CD14-positive monocyte (primary cell): Measurements from ENCODE around the gene JADE3. TPM values are rescaled to one million over a fixed set of nuclear protein-coding genes. Genes with fewer than 3 reads are reported as not detected.

Experiments used
- DNase-seq, 3 donors: peaks; one replicate each; pipeline ENCODE4 v3.0.0-alpha.2; 2011 to 2022
- H2AFZ ChIP-seq: 2 replicates; pipeline ENCODE4 v1.6.0; 2012; ENCODE audit warnings: mild to moderate bottlenecking, low read depth, low read length, inconsistent platforms; ENCODE audit not compliant: insufficient read depth, poor library complexity, severe bottlenecking
- H3K27ac ChIP-seq, 2 donors: 1 replicate in 1 of 2; 2 replicates in 1 of 2; pipeline ENCODE4 v1.5.1; 2012 to 2013; ENCODE audit warnings: low read length in 2 of 2, control low read depth in 1 of 2, inconsistent platforms in 1 of 2, low read depth in 1 of 2, mild to moderate bottlenecking in 1 of 2
- H3K27me3 ChIP-seq, 2 donors: one replicate each; pipeline versions ENCODE4 v1.6.0 to v1.6.1; 2011 to 2013; ENCODE audit warnings: low read length in 2 of 2; ENCODE audit not compliant: control insufficient read depth in 2 of 2, insufficient read depth in 2 of 2
- H3K36me3 ChIP-seq, 2 donors: replicated peaks in 1 of 2; 1 replicate in 1 of 2; 2 replicates in 1 of 2; pipeline versions ENCODE4 v1.5.1 to v1.6.1; 2012 to 2013; ENCODE audit warnings: low read length in 2 of 2, control low read depth in 1 of 2, inconsistent platforms in 1 of 2, mild to moderate bottlenecking in 1 of 2; ENCODE audit not compliant: insufficient read depth in 2 of 2, control insufficient read depth in 1 of 2
- H3K4me1 ChIP-seq, 2 donors: 1 replicate in 1 of 2; 2 replicates in 1 of 2; pipeline versions ENCODE4 v1.5.1 to v1.6.1; 2012 to 2013; ENCODE audit warnings: low read length in 2 of 2, control low read depth in 1 of 2, inconsistent platforms in 1 of 2, mild to moderate bottlenecking in 1 of 2, moderate library complexity in 1 of 2; ENCODE audit not compliant: insufficient read depth in 2 of 2, control insufficient read depth in 1 of 2
- H3K4me2 ChIP-seq: replicated peaks from 2 replicates; pipeline ENCODE3; 2012; ENCODE audit warnings: low read length, moderate library complexity, mild to moderate bottlenecking; ENCODE audit not compliant: poor library complexity, severe bottlenecking; ENCODE audit errors: extremely low read depth
- H3K4me3 ChIP-seq, 3 experiments: fragments of 200-600 bp in 1 of 3; sonication (generic) in 1 of 3; replicated peaks in 1 of 3; 1 replicate in 2 of 3; 2 replicates in 1 of 3; pipeline ENCODE4 v1.5.1; 2011 to 2013; ENCODE audit warnings: low read length in 3 of 3, mild to moderate bottlenecking in 3 of 3, control low read depth in 2 of 3, low read depth in 2 of 3, inconsistent platforms in 1 of 3, moderate library complexity in 1 of 3
- H3K79me2 ChIP-seq: 2 replicates; pipeline ENCODE4 v1.6.0; 2012; ENCODE audit warnings: mild to moderate bottlenecking, control low read depth, inconsistent platforms, low read length, moderate library complexity; ENCODE audit not compliant: insufficient read depth
- H3K9ac ChIP-seq: 2 replicates; pipeline ENCODE4 v1.6.0; 2017; ENCODE audit warnings: low read length, mild to moderate bottlenecking; ENCODE audit not compliant: insufficient read depth, poor library complexity, severe bottlenecking
- H3K9me3 ChIP-seq, 2 donors: replicated peaks in 1 of 2; 1 replicate in 1 of 2; 2 replicates in 1 of 2; pipeline versions ENCODE4 v1.5.1 to v1.6.1; 2012 to 2013; ENCODE audit warnings: low read length in 2 of 2, control low read depth in 1 of 2; ENCODE audit not compliant: control insufficient read depth in 1 of 2, insufficient read depth in 1 of 2
- H4K20me1 ChIP-seq: 2 replicates; pipeline ENCODE4 v1.6.0; 2012; ENCODE audit warnings: mild to moderate bottlenecking, low read length, control low read depth, moderate library complexity; ENCODE audit not compliant: insufficient read depth
- H3K27ac Mint-ChIP-seq, 7 donors: one replicate each; pipeline ENCODE4 v1.8.0; 2020; ENCODE audit warnings: mild to moderate bottlenecking in 7 of 7, mixed read lengths in 7 of 7, moderate library complexity in 6 of 7, inconsistent platforms in 2 of 7
- H3K27me3 Mint-ChIP-seq, 3 donors: one replicate each; pipeline ENCODE4 v1.8.0; 2021 to 2022; ENCODE audit warnings: low read depth in 3 of 3, mild to moderate bottlenecking in 3 of 3, mixed read lengths in 3 of 3, moderate library complexity in 3 of 3, inconsistent platforms in 1 of 3
- H3K36me3 Mint-ChIP-seq, 2 donors: one replicate each; pipeline ENCODE4 v1.8.0; 2020; ENCODE audit warnings: mixed read lengths in 2 of 2, inconsistent platforms in 1 of 2, mild to moderate bottlenecking in 1 of 2
- H3K4me1 Mint-ChIP-seq: one replicate; pipeline ENCODE4 v1.8.0; 2020; ENCODE audit warnings: mild to moderate bottlenecking, mixed read lengths
- H3K4me3 Mint-ChIP-seq, 2 donors: one replicate each; pipeline ENCODE4 v1.8.0; 2020; ENCODE audit warnings: mild to moderate bottlenecking in 2 of 2, mixed read lengths in 2 of 2, moderate library complexity in 1 of 2
- H3K9me3 Mint-ChIP-seq, 7 donors: one replicate each; pipeline ENCODE4 v1.8.0; 2020 to 2022; ENCODE audit warnings: mixed read lengths in 7 of 7, mild to moderate bottlenecking in 6 of 7, moderate library complexity in 6 of 7, inconsistent platforms in 2 of 7
- CTCF ChIP-seq: fragments of 200-600 bp; IDR thresholded peaks from one replicate; pipeline ENCODE4 v1.8.0; 2022; ENCODE audit warnings: antibody characterized with exemption, mild to moderate bottlenecking
- WGBS: methylation state at CpG from one replicate; pipeline ENCODE4 v1.1.5; 2013; ENCODE audit warnings: missing lambda C conversion rate; ENCODE audit not compliant: insufficient coverage; 5-methylcytosine and 5-hydroxymethylcytosine counted together
- intact Hi-C, 2 donors: fragments of 100-400 bp; cut with micrococcal nuclease; formaldehyde crosslinking; loops; one replicate each; pipeline versions ENCODE4 v1.15.0 to v1.15.1; 2023
- polyA plus RNA-seq, 3 donors: library from polyadenylated mRNA; depleted of rRNA in 1 of 3; unstranded in 2 of 3; stranded (reverse) in 1 of 3; fragments of 300-500 nt in 2 of 3; fragments of >200 nt in 1 of 3; fragmentation: Illumina TruSeq in 2 of 3; gene quantifications; 1 replicate in 2 of 3; 2 replicates in 1 of 3; pipeline ENCODE4 v1.2.3, GENCODE V29; 2012 to 2021

JADE3 gene
- polyA plus RNA-seq, 3 donors: 0.03 to 0.43 (median 0.19) TPM

GRCh38 chrX:46953137-46953527 is 40.9 kb downstream of the JADE3 start:
- peaks cover 0 to 8% of the 10 kb centered on the region in 2 donors for H3K4me1 ChIP-seq
- no peak overlapping the region for H3K4me3 ChIP-seq
- intact Hi-C loops: no loop called here
- no peaks in the 10 kb centered on the region for H3K9me3 ChIP-seq
- no peaks in the 10 kb centered on the region for H3K36me3 ChIP-seq
- no peaks in the 10 kb centered on the region for H3K79me2 ChIP-seq
- no peak overlapping the region for H2AFZ ChIP-seq
- peak in 1 of 3 donors; percentile 21 for DNase-seq
- H3K27ac Mint-ChIP-seq: no peak overlapping the region
- no peaks in the 10 kb centered on the region for H3K36me3 Mint-ChIP-seq
- H3K27me3 ChIP-seq: peaks cover 0 to 6% of the 10 kb centered on the region in 2 donors
- no peak overlapping the region for H3K27ac ChIP-seq
- no peaks in the 10 kb centered on the region for H3K9me3 Mint-ChIP-seq
- H3K4me3 Mint-ChIP-seq: no peak overlapping the region
- H3K27me3 Mint-ChIP-seq: peaks cover 0 to 6% (median 0%) of the 10 kb centered on the region in 3 donors
- H3K9ac ChIP-seq: no peak overlapping the region
- no peak overlapping the region for H3K4me2 ChIP-seq
- TF ChIP-seq CTCF: no peak
- WGBS: no CpG with 5 or more reads among the region's 5 CpGs
- H4K20me1 ChIP-seq: no peaks in the 10 kb centered on the region
- H3K4me1 Mint-ChIP-seq: peaks cover 14% of the 10 kb centered on the region

GRCh38 chrX:46953597-46953996 is 41.4 kb downstream of the JADE3 start:
- Histone ChIP-seq H3K79me2 (no peaks in the 10 kb centered on the region), H2AFZ (no peak overlapping the region), H3K36me3 (no peaks in the 10 kb centered on the region), H3K9ac (no peak overlapping the region), H4K20me1 (no peaks in the 10 kb centered on the region), H3K9me3 (no peaks in the 10 kb centered on the region), H3K4me2 (no peak overlapping the region), H3K27ac (no peak overlapping the region), H3K4me1 (peaks cover 0 to 8% of the 10 kb centered on the region in 2 donors), H3K27me3 (peaks cover 0 to 6% of the 10 kb centered on the region in 2 donors), H3K4me3 (no peak overlapping the region)
- DNase-seq: peak in 2 of 3 donors; percentile 1 to 2
- Mint-ChIP-seq H3K9me3 (no peaks in the 10 kb centered on the region), H3K4me3 (no peak overlapping the region), H3K27ac (peak overlapping the region in 2 of 7 donors; percentile 23 to 25), H3K27me3 (peaks cover 0 to 6% (median 0%) of the 10 kb centered on the region in 3 donors), H3K4me1 (peaks cover 14% of the 10 kb centered on the region), H3K36me3 (no peaks in the 10 kb centered on the region)
- TF ChIP-seq CTCF: no peak
- intact Hi-C loops: no loop called here
- 0% methylated on average over 1 of the region's 2 CpGs for WGBS
